Epidermal melanocyte (primary cell): Measurements from ENCODE around the gene GNAO1.
"Not testable (repeated sequence)": the region's sequence is repeated elsewhere in the genome, so short reads cannot be mapped to it uniquely, and the experiment has no call there.

Experiments used
- DNase-seq: peaks from one replicate; pipeline ENCODE4 v3.0.0; 2011; ENCODE audit warnings: low spot score; ENCODE audit not compliant: insufficient read length

GNAO1 gene

GRCh38 chr16:56388209-56388608 is 196.9 kb downstream of the GNAO1 start:
- no peak for DNase-seq

DNA sequence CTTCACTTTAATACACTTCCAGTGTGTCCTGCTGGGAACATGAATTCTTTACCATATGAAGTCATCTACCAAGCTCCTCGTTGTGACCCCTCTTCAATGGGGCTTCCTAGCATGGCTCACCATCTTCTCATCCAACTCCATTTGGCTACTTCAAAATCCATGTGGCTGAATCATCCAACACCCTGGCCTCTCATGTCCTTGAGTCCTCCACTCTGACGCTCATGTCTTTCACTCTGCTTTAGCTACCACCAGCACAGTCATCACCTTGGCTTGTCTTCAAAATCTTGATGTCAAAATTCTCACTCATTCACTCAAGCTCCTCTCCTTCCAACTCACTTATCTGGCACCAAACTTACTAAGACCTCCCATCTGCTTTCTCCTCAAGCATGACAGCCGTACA is 198.3 kb downstream of the GNAO1 start:
- DNase-seq, result no peak

DNA sequence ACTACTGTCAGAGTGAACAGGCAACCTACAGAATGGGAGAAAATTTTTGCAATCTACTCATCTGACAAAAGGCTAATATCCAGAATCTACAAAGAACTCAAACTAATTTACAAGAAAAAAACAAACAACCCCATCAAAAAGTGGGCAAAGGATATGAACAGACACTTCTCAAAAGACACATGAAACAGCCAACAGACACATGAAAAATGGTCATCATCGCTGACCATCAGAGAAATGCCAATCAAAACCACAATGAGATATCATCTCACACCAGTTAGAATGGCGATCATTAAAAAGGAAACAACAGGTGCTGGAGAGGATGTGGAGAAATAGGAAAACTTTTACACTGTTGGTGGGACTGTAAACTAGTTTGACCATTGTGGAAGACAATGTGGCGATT is 205.4 kb downstream of the GNAO1 start:
- DNase-seq, result not testable (repeated sequence)

DNA sequence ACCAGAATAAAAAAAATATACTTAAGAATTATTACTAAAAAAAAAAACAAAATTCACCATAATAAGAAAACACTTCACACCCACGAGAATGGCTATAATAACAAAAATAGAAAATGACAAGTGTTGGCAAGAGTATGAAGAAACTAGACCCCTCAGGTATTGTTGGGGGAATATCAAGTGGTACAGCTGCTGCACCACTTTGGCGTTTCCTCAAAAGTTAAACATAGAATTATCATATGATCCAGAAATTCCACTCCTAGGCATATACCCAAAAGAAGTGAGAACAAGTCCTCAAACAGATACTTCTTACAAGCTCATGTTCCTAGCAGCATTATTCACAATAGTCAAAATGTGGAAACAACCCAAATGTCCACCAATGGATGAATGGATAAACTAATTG is 207.8 kb downstream of the GNAO1 start:
- no peak for DNase-seq

GRCh38 chr16:56399486-56399885 is 208.2 kb downstream of the GNAO1 start:
- DNase-seq, result no peak

- no peak for DNase-seq
Measured at GRCh38 chr16:56400458-56400857, 209.2 kb downstream of the GNAO1 start.

DNA sequence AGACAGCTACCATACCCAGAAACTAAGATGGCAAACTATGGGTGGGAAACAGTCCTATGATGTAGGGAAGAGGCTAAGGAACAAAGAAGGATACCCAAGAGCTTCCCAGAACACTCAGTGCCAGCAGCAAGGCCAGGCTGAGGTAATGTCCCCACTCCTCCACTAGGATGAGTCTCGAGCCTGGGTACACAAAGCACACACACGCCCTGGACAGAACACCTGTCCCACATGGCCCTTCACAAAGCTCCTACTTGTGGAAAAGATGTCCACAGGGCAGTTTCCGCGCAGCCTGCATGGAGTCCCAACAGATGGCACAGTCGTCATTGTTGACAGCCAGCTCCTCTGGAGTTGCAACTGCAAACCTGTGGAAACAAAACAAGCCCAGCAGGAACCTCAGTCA is 210.2 kb downstream of the GNAO1 start:
- no peak for DNase-seq

GRCh38 chr16:56405977-56406672 is 214.8 kb downstream of the GNAO1 start:
- no peak for DNase-seq
